GM03348 (cell line): ENCODE data around the gene MYLK.

Experiments used
- DNase-seq: peaks from one replicate; pipeline ENCODE4 v3.0.0; 2012; ENCODE audit warnings: low spot score

Gene MYLK

DNA sequence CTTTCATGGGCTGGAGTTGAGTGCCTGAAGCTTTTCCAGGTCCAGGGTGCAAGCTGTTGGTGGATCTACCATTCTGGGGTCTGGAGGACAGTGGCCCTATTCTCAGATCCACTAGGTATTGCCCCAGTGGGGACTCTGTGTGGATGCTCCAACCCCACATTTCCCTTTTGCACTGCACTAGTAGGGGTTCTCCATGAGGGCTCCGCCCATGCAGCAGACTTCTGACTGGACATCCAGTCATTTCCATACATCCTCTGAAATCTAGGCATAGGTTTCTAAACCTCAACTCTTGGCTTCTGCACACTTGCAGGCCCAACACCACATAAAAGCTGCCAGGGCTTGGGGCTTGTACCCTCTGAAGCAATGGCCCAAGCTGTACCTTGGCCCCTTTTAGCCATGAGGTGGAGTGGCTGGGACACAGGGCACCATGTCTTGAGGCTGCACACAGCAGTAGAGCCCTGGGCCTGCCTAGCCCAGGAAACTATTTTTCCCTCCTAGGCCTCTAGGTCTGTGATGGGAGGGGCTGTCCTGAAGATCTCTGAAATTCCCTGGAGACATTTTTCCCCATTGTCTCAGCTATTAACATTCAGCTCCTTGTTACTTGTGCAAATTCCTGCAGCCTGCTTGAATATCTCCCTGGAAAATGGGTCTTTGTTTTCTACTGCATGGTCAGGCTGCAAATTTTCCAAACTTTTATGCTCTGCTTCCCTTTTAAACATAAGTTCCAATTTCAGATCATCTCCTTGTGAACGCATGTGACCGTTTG lies 293.3 kb downstream of the MYLK start:
- DNase-seq = no peak

DNA sequence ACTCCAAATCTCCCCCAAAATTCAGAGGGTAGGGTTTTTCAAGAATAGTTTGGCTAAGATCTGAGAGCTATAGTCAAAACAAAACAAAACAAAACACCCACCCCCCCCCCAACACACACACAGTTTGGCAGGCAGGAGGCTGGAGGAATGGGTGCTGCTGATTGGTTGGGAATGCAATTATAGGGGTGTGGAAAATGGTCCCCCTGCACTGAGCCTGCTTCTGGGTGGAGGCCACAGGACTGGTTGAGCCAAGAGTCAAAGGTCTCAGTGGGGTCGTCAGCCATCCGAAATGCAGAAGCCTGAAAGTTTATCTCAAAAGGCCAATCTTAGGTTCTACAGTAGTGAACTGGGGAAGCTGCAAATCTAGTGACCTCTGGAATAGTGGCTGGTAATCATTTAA lies 296.7 kb downstream of the MYLK start:
- no peak for DNase-seq

DNA sequence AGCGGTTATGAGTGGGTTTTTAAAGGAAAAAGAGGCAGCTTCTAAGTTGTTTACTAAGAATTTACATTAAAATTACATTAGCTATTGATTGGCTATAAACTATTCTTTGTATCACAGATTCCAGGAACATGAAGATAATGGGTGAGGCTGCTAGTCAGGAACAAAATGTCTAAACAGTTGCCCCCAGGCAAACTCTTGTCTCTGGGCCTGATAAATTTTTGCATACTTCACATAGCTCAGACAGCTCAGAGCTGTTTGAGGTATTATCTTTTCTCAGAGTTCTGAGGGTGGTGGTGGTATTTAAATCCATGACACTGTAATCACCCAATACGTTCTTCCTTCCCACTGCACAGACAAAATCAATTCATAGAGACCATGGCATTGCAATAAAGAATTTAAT lies 297.2 kb downstream of the MYLK start:
- no peak for DNase-seq

DNA sequence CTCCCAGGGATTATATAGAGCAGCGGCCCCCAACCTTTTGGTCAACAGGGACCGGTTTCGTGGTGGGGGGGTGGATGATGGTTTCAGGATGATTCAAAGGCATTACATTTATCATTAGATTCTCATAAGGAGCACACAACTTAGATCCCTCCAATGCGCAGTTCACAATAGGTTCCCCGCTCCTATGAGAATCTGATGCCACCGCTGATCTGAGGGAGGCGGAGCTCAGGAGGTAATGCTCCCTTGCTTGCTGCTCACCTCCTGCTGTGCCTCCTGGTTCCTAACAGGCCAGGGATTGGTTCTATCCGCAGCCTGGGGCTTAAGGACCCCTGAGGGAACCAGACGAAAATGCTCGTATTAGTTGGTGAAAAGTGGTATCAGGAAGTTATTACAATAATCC lies 298.0 kb downstream of the MYLK start:
- no peak for DNase-seq

DNA sequence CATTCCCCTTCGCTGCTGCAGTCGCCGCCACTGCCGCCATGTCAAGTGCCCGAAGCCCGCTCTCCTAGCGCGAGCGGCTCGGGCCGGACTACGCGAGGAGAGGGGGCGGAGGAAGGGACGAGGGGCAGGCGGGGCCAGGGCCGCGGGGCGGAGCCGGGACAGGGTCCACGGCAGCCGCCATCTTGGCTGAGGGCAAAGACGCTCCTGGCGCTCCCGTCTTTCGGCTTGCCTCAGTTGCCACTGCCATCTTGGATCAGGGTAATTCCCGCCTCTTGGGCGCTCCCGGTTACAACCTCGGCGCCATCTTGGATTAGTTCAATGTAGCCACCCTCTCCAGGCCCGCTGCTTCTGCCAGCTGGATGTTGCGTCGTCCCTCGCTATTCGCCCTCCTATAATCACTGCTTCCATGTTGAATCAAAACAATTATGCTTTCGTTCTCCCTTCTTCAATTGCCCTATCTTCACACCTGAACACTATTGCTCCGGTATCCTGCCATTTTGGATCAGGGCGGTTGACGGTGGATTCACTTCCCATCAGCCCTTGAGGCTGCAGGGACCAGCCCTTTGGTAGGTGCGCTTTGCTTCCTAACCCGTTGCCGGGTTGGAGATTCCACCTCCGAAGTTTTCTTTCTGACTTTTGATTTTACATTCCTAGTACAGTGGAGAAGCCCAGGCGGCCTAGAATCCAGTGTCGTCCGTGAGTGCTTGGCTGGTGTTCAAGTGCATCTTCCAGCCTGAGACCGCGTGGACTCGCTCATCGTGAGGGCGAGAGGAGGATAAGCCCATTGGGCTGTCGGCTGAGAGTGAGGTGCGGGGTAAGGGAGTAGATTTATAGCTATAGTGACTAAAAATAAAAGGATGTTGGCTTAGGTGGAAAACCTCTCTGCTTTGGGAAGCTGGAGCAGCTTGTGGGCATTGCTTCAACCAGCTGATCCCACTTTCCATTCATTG lies 298.9 kb downstream of the MYLK start, which contains the start of gene HACD2:
Gene HACD2, minus strand, starts transcription at position 66 of the 950 bp plus-strand sequence. Its CDS starts 26 bp downstream, at position 40.
- DNase-seq = peak; percentile 98

DNA sequence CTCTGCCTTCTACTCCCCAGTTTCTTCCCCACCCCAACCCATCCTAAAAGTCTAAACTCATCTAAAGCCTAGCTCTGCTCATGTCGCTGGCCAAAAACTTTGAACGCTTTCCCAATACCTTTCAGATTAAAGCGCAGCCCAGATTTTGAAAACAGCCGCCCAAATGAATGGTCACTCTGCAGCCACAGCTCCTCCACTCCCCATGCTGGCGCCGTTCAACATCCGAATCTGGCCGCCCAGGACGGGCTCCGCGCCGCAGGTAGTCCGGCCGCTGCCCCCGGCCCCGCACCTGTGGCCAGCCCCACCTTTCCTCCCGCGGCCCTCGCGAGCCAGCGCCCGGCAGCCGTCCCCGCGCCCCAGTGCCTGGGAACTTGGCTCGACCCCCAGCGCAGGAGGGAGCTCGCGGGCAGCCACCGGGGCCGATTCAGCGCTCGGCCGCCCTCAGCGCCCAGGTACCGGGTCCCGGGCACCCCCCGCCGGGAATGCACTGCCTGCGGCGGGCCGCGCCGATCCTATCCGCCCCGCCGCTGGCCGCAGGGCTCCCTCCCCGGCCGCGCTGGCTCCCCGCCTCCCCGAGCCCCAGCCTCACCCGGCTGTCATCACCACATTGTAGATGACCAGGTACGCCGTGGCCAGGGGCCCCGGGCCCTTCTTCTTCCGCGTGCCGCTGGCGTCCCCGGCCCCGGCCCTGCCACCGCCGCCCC lies 299.7 kb downstream of the MYLK start:
- DNase-seq = peak; percentile 67

DNA sequence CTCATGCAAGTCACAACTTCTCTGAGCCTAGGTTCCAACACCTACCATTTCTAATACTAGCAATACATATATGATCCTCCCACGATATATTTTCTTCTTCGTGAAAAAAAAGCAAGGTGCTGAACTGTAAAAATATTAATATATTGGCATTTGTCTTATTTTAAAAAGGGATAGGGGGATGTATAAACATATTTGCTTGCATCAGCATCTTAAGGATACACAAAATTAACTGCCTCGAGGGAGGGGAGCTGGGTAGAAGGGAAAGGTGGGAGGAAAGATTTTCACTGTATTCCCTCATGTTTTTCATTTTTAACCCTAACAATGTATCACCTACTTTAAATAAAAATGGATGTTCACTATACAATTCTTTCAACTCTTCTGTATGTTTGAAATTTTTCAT lies 300.6 kb downstream of the MYLK start:
- DNase-seq = no peak

DNA sequence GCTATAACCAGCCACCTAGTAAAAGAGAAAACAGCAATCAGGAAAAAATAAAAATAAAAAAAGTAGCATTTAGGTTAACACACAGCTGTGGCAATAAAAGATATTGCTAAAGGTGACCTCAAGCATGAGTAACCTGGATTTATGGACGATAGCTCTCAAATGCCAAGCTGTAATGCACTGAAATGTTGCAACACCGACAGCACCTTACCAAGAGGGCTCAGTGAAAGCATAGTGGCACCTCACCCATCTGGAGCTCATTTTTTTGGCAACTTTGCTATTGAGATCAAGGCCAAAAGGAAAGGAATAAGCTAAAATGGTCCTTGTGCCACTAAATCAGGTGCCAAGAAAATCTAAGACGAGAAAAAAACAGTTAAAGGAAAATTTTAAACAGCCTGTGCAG lies 301.8 kb downstream of the MYLK start:
- DNase-seq = no peak

DNA sequence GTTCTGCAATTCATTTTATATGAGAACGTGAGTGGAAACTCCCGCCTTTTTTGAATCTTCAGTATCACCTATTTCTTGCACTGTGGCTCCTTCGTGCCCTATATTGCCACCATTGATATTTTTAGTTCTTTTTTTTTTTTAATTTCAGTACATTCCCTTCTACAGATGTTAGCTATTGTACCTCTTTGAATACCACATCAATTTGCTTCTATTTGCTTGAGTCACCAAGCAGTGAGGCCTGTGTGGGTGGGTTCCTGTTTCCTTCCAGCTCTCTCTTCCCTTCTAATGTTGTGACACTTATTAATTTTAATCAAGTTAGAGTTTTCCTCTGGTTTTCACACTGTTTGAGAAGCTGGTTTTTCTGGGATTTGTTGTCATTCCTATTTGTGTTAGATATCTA lies 308.0 kb downstream of the MYLK start:
- peak; percentile 58 for DNase-seq

DNA sequence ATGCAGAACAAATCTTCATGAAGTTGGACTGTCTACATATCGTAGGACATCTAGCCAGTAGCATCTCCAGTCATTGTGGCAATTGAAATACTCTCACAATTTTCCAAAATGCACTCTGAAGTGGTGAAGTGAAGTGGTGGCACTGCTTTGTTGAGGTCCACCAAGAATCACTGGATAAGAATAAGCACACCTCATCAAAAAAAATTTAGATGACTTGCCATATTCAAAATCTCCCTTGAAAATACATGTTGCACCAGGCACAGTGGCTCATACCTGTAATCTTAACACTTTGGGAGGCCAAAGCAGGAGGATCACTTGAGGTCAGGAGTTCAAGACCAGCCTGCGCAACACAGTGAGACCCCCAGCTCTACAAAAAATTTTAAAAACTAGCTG lies 312.2 kb downstream of the MYLK start:
- DNase-seq = no peak

DNA sequence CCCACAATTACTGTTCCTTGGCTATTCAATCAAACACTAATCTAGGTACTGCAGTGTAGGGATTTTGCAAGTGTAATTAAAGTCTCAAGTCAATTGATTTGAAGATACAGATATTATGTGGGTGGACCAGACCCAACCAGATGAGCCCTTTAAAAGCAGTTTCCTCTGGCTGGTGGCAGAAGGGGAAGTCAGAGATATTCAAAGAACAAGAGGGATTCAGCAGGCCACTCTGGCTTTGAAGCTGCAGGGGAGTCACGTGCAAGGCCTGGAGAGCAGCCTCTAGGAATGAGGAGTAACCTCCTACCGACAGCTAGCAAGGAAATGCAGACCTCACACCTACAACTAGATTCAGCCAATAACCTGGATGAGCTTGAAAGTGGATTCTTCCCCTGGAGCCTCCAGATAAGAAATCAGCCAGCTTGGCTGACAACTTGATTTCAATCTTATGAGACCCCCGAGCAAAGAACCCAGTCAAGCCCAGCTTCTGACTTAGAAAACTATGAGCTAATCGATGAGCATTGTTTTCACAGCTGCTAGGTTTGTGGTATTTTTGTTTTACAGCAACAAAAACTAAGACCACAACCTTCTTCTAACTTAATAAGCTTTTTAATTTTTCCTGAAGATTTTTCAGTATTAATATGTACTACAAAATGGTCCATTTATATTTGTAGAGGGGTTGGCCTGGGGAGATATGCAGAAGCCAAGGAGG lies 312.7 kb downstream of the MYLK start:
- no peak for DNase-seq

DNA sequence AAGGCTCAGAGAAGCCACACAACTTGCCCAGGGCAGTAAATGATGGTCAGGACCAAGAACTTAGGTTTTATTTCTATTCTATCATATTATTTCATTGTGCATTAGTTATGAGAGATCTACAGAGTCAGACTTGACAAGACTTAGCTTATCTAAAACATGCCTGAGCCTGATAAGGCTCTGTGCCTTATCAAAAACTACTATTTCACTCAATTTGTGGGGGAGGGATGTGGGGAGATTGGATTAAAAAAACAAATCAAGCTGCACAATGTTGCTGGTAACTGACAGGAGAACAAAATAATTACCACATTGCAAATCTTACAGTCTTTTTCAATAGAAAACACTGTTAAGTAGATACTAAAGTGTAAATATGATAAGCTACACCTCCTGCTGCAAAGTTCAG lies 315.3 kb downstream of the MYLK start:
- no peak for DNase-seq

DNA sequence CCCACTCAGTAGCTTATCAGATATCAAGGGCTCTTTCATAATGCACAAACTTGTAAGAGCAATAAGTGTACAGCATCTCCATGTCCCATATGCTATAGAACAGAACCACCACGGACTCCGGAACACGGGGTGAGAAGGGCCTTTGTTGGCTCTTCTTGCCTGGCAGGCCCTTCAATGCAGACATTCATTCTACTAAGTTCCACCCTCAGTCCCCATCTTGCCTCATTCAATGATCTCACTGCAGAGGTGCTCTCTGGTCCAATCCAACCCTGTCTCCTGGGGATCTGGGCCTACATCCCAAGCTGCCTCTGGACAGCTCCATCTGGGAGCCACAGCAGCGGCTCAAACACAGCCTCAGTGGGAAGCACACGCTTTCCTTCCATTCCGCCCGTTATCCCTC lies 316.1 kb downstream of the MYLK start:
- no peak for DNase-seq

DNA sequence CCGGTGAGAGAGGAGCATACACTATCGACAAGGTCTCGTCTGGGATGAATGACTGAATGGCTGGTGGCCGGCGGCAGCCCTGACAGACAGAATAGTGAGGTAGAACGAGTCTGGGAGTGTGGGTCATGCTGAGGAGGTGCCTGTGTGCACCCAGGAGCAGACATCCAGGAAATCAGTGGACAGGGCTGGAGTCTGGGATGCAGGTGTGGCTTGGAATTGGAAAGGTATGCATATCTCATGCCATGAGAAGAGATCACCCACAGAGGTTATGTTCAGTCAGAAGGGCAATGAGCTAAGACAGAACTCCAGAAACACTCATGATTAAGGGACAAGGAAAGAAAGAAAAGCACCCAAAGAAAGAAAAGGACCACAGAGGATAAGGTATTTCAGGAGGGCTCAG lies 320.1 kb downstream of the MYLK start:
- DNase-seq = no peak

DNA sequence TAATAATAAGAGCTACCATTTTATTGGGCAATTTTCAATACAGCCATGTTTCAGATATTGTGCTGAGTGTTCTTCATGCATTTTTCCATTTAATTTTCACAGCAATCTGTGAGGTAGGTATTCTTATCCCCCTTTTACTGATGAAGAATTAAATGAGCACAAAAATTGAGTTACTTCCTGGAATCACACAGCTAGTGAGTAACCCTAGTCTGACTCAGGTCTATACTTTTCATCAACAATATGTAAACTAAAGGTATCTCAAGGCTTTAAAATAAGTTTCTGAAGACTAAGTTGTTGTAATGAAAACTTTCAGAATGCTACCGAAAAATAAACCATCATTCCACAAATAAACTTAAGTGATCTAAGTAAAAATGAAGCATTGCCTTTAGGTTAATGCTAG lies 321.6 kb downstream of the MYLK start:
- no peak for DNase-seq

DNA sequence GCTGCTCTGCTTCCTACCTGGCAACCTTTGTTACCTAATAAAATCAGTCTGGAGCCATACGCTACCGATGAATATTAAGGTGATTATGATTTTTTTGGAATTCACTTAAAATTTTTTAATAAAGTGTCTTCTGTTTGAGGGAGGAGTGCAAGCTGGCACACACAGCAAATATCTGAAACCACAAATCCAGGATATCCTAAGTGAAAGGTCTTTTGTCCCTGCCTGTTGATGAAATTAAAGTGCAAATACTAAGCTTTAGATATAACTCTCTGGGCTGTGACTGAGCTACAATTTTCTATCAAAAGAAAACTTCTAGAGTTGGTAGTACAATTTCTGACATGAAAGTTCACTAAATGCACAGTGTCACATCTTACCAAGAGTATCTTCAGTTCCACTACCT lies 322.9 kb downstream of the MYLK start:
- DNase-seq = no peak
